GM12878 (cell line): ENCODE data around the gene SRSF9. TPM values are rescaled to one million over a fixed set of nuclear protein-coding genes. Genes with fewer than 3 reads are reported as not detected.

Experiments
- ATAC-seq: fragments of 200-7000 bp; cut with Tn5 transposase; 3 replicates; pipeline ENCODE4 v1.9.1; 2020; ENCODE audit warnings: mild to moderate bottlenecking, moderate library complexity
- BruUV-seq: library from RNA; stranded (reverse); fragments of 400-500 nt; replicated peaks from 2 replicates; lab custom pipeline; 2021; lab: Mats Ljungman, UMichigan
- CTCF ChIA-PET: fragments of 300-600 bp; sonication (Branson Sonifier 250); formaldehyde crosslinking; extraction: SDS; loops from one replicate; lab custom pipeline; 2021; ENCODE audit warnings: inconsistent platforms; lab: Yijun Ruan, JAX
- POLR2A ChIA-PET: fragments of 350-600 bp; formaldehyde crosslinking; extraction: SDS; loops from one replicate; lab custom pipeline; 2021; ENCODE audit warnings: inconsistent platforms; lab: Charles Lee
- RAD21 ChIA-PET: fragments of 300-600 bp; sonication (Branson Sonifier 250); formaldehyde crosslinking; loops from one replicate; lab custom pipeline; 2023; ENCODE audit warnings: antibody characterized with exemption; ENCODE audit not compliant: unreplicated experiment; lab: Charles Lee
- SMC1A ChIA-PET: fragments of 300-600 bp; sonication (Branson Sonifier 250); formaldehyde crosslinking; loops from one replicate; lab custom pipeline; 2023; ENCODE audit not compliant: unreplicated experiment, uncharacterized antibody; lab: Charles Lee
- DNase-seq: peaks from one replicate; pipeline ENCODE4 v3.0.0-alpha.2; 2011; ENCODE audit warnings: low read depth, low spot score
- FAIRE-seq: peaks from 3 replicates; lab custom pipeline; 2011; peaks lifted over from hg19 to GRCh38; lab: Jason Lieb, UNC
- H2AFZ ChIP-seq: 2 replicates; pipeline ENCODE4 v1.6.0; 2011; ENCODE audit warnings: low read depth, low read length, control low read depth; ENCODE audit not compliant: control insufficient read depth
- H3K27ac ChIP-seq: 2 replicates; pipeline ENCODE4 v1.5.1; 2011; ENCODE audit warnings: control low read depth; ENCODE audit not compliant: control insufficient read depth, insufficient read depth
- H3K27me3 ChIP-seq, 2 experiments: replicated peaks in 1 of 2; 2 replicates each; pipeline versions ENCODE4 v1.6.0 to v1.6.1; 2011; ENCODE audit warnings: low read length in 1 of 2; ENCODE audit not compliant: control insufficient read depth in 2 of 2, insufficient read depth in 2 of 2
- H3K36me3 ChIP-seq, 2 experiments: 2 replicates each; pipeline ENCODE4 v1.5.1; 2011; ENCODE audit warnings: low read length in 1 of 2; ENCODE audit not compliant: control insufficient read depth in 2 of 2, insufficient read depth in 2 of 2
- H3K4me1 ChIP-seq: 2 replicates; pipeline ENCODE4 v1.6.1; 2011; ENCODE audit warnings: mild to moderate bottlenecking, low read length, moderate library complexity, mixed read lengths; ENCODE audit not compliant: control insufficient read depth, insufficient read depth
- H3K4me2 ChIP-seq: 2 replicates; pipeline ENCODE4 v1.6.0; 2011; ENCODE audit warnings: control low read depth; ENCODE audit not compliant: control insufficient read depth, insufficient read depth
- H3K4me3 ChIP-seq: fragments of 200-600 bp; sonication (generic); 2 replicates; pipeline ENCODE4 v1.5.1; 2016
- H3K79me2 ChIP-seq: 2 replicates; pipeline ENCODE4 v1.6.0; 2011; ENCODE audit warnings: low read length; ENCODE audit not compliant: control insufficient read depth, insufficient read depth
- H3K9ac ChIP-seq: 2 replicates; pipeline ENCODE4 v1.8.0; 2011; ENCODE audit warnings: low read length, control low read depth, mixed read lengths; ENCODE audit not compliant: control insufficient read depth, insufficient read depth
- H3K9me3 ChIP-seq: replicated peaks from 3 replicates; pipeline ENCODE4 v1.5.1; 2011; ENCODE audit warnings: mild to moderate bottlenecking, low read length; ENCODE audit not compliant: control insufficient read depth, insufficient read depth
- H4K20me1 ChIP-seq: 2 replicates; pipeline ENCODE4 v1.6.0; 2011; ENCODE audit not compliant: control insufficient read depth, insufficient read depth
- DPF2 ChIP-seq: fragments of 450-650 bp; IDR thresholded peaks from 2 replicates; pipeline ENCODE4 v1.6.1; 2017; ENCODE audit warnings: mild to moderate bottlenecking
- ESRRA ChIP-seq: IDR thresholded peaks from 2 replicates; pipeline ENCODE4 v1.6.1; 2012; ENCODE audit warnings: mild to moderate bottlenecking, low read length, improper control_type of control experiment
- FOS ChIP-seq: IDR thresholded peaks from 3 replicates; pipeline ENCODE4 v1.6.1; 2011; ENCODE audit warnings: borderline replicate concordance; ENCODE audit not compliant: insufficient read length; ENCODE audit errors: extremely low read depth
- NBN ChIP-seq: fragments of 450-650 bp; IDR thresholded peaks from 2 replicates; pipeline ENCODE4 v1.6.1; 2016
- NR2C1 ChIP-seq: fragments of 450-650 bp; IDR thresholded peaks from 2 replicates; pipeline ENCODE4 v1.6.1; 2017; ENCODE audit warnings: antibody characterized with exemption, mild to moderate bottlenecking, moderate library complexity
- PKNOX1 ChIP-seq: fragments of 450-650 bp; IDR thresholded peaks from 2 replicates; pipeline ENCODE4 v1.6.1; 2016; ENCODE audit warnings: mild to moderate bottlenecking
- POLR2AphosphoS5 ChIP-seq: IDR thresholded peaks from 2 replicates; pipeline ENCODE4 v1.6.1; 2011; ENCODE audit warnings: mild to moderate bottlenecking, low read length, inconsistent platforms
- REST ChIP-seq: IDR thresholded peaks from 2 replicates; pipeline ENCODE4 v1.6.1; 2012; ENCODE audit warnings: mild to moderate bottlenecking, low read depth, low read length
- ZNF384 ChIP-seq: IDR thresholded peaks from 2 replicates; pipeline ENCODE4 v1.6.1; 2012; ENCODE audit warnings: low read depth, mild to moderate bottlenecking, low read length, improper control_type of control experiment, borderline replicate concordance
- WGBS: methylation state at CpG from one replicate; pipeline ENCODE4 v1.1.6; 2016; ENCODE audit warnings: low lambda C conversion rate; ENCODE audit not compliant: insufficient replicate concordance, insufficient coverage; ENCODE audit errors: missing lambda C conversion rate; 5-methylcytosine and 5-hydroxymethylcytosine counted together
- in situ Hi-C: fragments of 300-500 bp; cut with MboI; formaldehyde crosslinking; loops from 9 replicates; pipeline ENCODE4 v1.14.3; 2018; ENCODE audit warnings: mixed read lengths
- intact Hi-C: fragments of 100-400 bp; cut with micrococcal nuclease; formaldehyde crosslinking; loops from one replicate; pipeline ENCODE4 v1.14.2; 2022; ENCODE audit not compliant: unreplicated experiment
- polyA plus RNA-seq, 11 experiments: library from polyadenylated mRNA; depleted of rRNA in 4 of 11; unstranded in 6 of 11; stranded (reverse) in 5 of 11; fragments of >200 nt; fragmentation: Nextera tagmentation in 4 of 11; fragmentation: Illumina TruSeq in 1 of 11; extraction: Ambion mirVana in 4 of 11; extraction: Trizol in 1 of 11; gene quantifications; 1 replicate in 1 of 11; 2 replicates in 10 of 11; pipeline versions ENCODE4 v1.2.1 to v1.2.3, GENCODE V29; 2011 to 2016; ENCODE audit warnings: inconsistent platforms in 2 of 11, missing spikeins in 2 of 11, low read depth in 1 of 11
- total RNA-seq, 4 experiments: library from RNA; depleted of rRNA in 3 of 4; stranded (reverse); fragments of >200 nt in 3 of 4; fragmentation: Illumina TruSeq in 1 of 4; extraction: Trizol in 1 of 4; gene quantifications; 2 replicates each; pipeline versions ENCODE4 v1.2.1 to v1.2.3, GENCODE V29; 2013 to 2021

The SRSF9 gene
- total and polyA plus RNA-seq, 10 of the 15 experiments (the other 5 are each of a cell fraction or from before 2014, with no cell fraction given): 56.2 to 510 (median 186) TPM

GRCh38 chr12:120490833-120491512 lies 21.4 kb upstream of the SRSF9 start (continued):
- no peak for TF ChIP-seq REST

GRCh38 chr12:120490325-120490724 lies 20.8 kb upstream of the SRSF9 start:
- 97% methylated on average over 5 of the region's 5 CpGs for WGBS
- Histone ChIP-seq H2AFZ (no peak overlapping the region), H4K20me1 (no peaks in the 10 kb centered on the region), H3K27ac (no peak overlapping the region), H3K9ac (no peak overlapping the region), H3K4me1 (peaks cover 4% of the 10 kb centered on the region), H3K36me3 (no peaks in the 10 kb centered on the region; a peak in 1 of 4 replicates), H3K9me3 (no peaks in the 10 kb centered on the region), H3K79me2 (peaks cover 6% of the 10 kb centered on the region), H3K27me3 (no peaks in the 10 kb centered on the region), H3K4me2 (no peak overlapping the region), H3K4me3 (no peak overlapping the region)
- ATAC-seq (no peak), FAIRE-seq (no peak), DNase-seq (no peak)
- in situ Hi-C loops (no loop called here), intact Hi-C loops (no loop called here)
- TF ChIP-seq NBN: no peak
- TF ChIP-seq DPF2: no peak
- no peak for TF ChIP-seq FOS
- no peak for TF ChIP-seq ESRRA
- TF ChIP-seq ZNF384: no peak
- TF ChIP-seq NR2C1: no peak
- TF ChIP-seq POLR2AphosphoS5: no peak
- TF ChIP-seq PKNOX1: no peak
- CTCF ChIA-PET: interaction anchor here (1.6 kb wide), 1 partner anchor 20 kb away, joined by 4 read pairs; the partner anchor contains the start of gene SRSF9
- SMC1A ChIA-PET: no interaction called here
- POLR2A ChIA-PET: interaction anchor here (0.5 to 1.2 kb wide), 2 partner anchors 11 to 12 kb away, joined by 3 to 5 read pairs; no protein-coding TSS in a partner anchor
- RAD21 ChIA-PET: no interaction called here
- BruUV-seq: no TSS peak
